Gastrocnemius medialis (tissue), 4 donors: ENCODE data around the gene NFASC.

Source experiments
- POLR2A ChIP-seq, 2 donors: fragments of 450-650 bp; IDR thresholded peaks; one replicate each; pipeline ENCODE4 v1.6.1; 2017; ENCODE audit warnings: antibody characterized with exemption in 2 of 2, mild to moderate bottlenecking in 2 of 2, moderate library complexity in 2 of 2
- TF ChIP-seq, protein P1 (sequence below), 5 experiments: fragments of 450-650 bp in 3 of 5; fragments of 200-600 bp in 2 of 5; sonication (generic) in 2 of 5; IDR thresholded peaks in 4 of 5; conservative IDR thresholded peaks in 1 of 5; 1 replicate in 4 of 5; 2 replicates in 1 of 5; pipeline ENCODE4 v1.5.1; 2016 to 2019; ENCODE audit warnings: antibody characterized with exemption in 5 of 5, mild to moderate bottlenecking in 3 of 5, moderate library complexity in 3 of 5

DNA sequence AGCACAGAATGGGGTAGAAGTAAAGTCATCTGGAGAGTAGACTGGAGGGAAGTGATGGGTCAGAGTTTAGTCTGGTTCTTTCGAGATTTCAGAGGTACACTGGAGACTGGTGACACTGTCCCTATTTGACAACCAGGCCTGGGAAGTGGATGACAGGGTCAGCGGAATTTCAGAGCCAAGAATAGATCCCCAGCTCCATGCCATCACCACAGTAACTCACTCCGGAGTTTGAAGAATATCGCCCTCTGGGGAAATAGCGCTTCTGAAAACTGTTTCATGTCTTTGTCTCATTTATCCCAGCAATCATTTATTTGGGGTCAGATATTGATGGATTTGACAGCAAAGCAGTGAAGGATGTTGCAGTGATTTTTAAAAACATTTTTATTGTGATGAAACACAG is 7.6 kb upstream of the NFASC start:
- TF ChIP-seq, protein P1, sequence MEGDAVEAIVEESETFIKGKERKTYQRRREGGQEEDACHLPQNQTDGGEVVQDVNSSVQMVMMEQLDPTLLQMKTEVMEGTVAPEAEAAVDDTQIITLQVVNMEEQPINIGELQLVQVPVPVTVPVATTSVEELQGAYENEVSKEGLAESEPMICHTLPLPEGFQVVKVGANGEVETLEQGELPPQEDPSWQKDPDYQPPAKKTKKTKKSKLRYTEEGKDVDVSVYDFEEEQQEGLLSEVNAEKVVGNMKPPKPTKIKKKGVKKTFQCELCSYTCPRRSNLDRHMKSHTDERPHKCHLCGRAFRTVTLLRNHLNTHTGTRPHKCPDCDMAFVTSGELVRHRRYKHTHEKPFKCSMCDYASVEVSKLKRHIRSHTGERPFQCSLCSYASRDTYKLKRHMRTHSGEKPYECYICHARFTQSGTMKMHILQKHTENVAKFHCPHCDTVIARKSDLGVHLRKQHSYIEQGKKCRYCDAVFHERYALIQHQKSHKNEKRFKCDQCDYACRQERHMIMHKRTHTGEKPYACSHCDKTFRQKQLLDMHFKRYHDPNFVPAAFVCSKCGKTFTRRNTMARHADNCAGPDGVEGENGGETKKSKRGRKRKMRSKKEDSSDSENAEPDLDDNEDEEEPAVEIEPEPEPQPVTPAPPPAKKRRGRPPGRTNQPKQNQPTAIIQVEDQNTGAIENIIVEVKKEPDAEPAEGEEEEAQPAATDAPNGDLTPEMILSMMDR (IDR thresholded peaks at IDR 0.05 in 4 of 5, conservative IDR thresholded peaks at IDR 0.05 in 1 of 5): no peak
- TF ChIP-seq POLR2A (IDR thresholded peaks at IDR 0.05): no peak
